Tibial nerve (tissue), 4 donors: ENCODE measurements around the gene TYMP.

Experiments used
- EP300 ChIP-seq, 2 donors: sonication (generic); formaldehyde crosslinking; IDR thresholded peaks; one replicate each; pipeline ENCODE4 v1.6.1; 2017; ENCODE audit warnings: antibody characterized with exemption in 2 of 2, mild to moderate bottlenecking in 1 of 2
- POLR2A ChIP-seq, 2 donors: fragments of 450-650 bp; IDR thresholded peaks; one replicate each; pipeline ENCODE4 v1.6.1; 2017; ENCODE audit warnings: antibody characterized with exemption in 2 of 2, mild to moderate bottlenecking in 2 of 2, moderate library complexity in 2 of 2
- TF ChIP-seq, protein P1 (sequence below), 5 experiments: fragments of 200-600 bp in 3 of 5; fragments of 450-650 bp in 2 of 5; sonication (generic) in 3 of 5; IDR thresholded peaks; one replicate each; pipeline ENCODE4 v1.5.1; 2016 to 2019; ENCODE audit warnings: antibody characterized with exemption in 5 of 5, mild to moderate bottlenecking in 3 of 5, moderate library complexity in 2 of 5

DNA sequence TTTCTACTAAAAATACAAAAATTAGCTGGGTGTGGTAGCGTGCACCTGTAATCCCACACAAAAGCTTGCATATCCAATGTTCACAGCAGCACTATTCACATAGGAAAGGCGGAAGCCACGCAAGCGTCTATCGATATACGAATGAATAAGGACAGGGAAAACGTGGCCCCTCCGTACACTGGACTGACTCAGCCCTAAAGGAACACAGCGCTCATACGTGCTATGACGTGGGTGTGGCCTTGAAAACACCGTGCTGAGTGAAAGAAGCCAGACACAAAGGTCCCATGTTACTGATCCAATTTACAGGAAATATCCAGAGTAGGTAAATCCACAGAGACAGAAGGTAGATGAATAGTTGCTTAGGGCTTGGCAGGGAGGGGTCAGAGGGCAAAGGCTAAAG, 29.4 kb downstream of the TYMP start:
- TF ChIP-seq POLR2A (IDR thresholded peaks at IDR 0.05) (no peak), EP300 (IDR thresholded peaks at IDR 0.05) (no peak)
- TF ChIP-seq, protein P1, sequence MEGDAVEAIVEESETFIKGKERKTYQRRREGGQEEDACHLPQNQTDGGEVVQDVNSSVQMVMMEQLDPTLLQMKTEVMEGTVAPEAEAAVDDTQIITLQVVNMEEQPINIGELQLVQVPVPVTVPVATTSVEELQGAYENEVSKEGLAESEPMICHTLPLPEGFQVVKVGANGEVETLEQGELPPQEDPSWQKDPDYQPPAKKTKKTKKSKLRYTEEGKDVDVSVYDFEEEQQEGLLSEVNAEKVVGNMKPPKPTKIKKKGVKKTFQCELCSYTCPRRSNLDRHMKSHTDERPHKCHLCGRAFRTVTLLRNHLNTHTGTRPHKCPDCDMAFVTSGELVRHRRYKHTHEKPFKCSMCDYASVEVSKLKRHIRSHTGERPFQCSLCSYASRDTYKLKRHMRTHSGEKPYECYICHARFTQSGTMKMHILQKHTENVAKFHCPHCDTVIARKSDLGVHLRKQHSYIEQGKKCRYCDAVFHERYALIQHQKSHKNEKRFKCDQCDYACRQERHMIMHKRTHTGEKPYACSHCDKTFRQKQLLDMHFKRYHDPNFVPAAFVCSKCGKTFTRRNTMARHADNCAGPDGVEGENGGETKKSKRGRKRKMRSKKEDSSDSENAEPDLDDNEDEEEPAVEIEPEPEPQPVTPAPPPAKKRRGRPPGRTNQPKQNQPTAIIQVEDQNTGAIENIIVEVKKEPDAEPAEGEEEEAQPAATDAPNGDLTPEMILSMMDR (IDR thresholded peaks at IDR 0.05) = no peak
